GM18870 (cell line): ENCODE data around the gene GZMB.
"Not testable (repeated sequence)": the region's sequence is repeated elsewhere in the genome, so short reads cannot be mapped to it uniquely, and the experiment has no call there.

Experiments
- ATAC-seq: cut with Tn5 transposase; IDR thresholded peaks from one replicate; pipeline ENCODE4 v1.9.1; 2021; ENCODE audit warnings: moderate library complexity; ENCODE audit not compliant: unreplicated experiment

Gene GZMB

GRCh38 chr14:24634158-24634557, at the start of gene GZMB:
Gene GZMB (minus strand): TSS chr14:24634190. CDS start chr14:24634160, 30 bp downstream.
- ATAC-seq: no peak

- ATAC-seq: no peak
Measured at GRCh38 chr14:24681056-24681455, 47.1 kb upstream of the GZMB start.

- ATAC-seq: no peak
Measured at GRCh38 chr14:24680516-24680915, 46.5 kb upstream of the GZMB start.

GRCh38 chr14:24679248-24679961, 45.4 kb upstream of the GZMB start:
- no peak for ATAC-seq

- ATAC-seq: peak; percentile 54
Measured at GRCh38 chr14:24678801-24679247, 44.8 kb upstream of the GZMB start.

GRCh38 chr14:24677956-24678355, 44.0 kb upstream of the GZMB start:
- no peak for ATAC-seq

GRCh38 chr14:24674204-24674970, 40.4 kb upstream of the GZMB start:
- ATAC-seq: peak; percentile 70

- peak; percentile 57 for ATAC-seq
Measured at GRCh38 chr14:24673534-24674203, 39.7 kb upstream of the GZMB start.

GRCh38 chr14:24673059-24673458, 39.1 kb upstream of the GZMB start:
- peak; percentile 27 for ATAC-seq

- no peak for ATAC-seq
Measured at GRCh38 chr14:24670594-24670993, 36.6 kb upstream of the GZMB start.

GRCh38 chr14:24669651-24670050, 35.7 kb upstream of the GZMB start:
- ATAC-seq: no peak

- ATAC-seq: peak; percentile 92
Measured at GRCh38 chr14:24665440-24665991, 31.5 kb upstream of the GZMB start.

- no peak for ATAC-seq
Measured at GRCh38 chr14:24664366-24664765, 30.4 kb upstream of the GZMB start.

GRCh38 chr14:24662753-24663152, 28.8 kb upstream of the GZMB start:
- ATAC-seq: no peak

GRCh38 chr14:24659916-24660570, 26.1 kb upstream of the GZMB start:
- ATAC-seq: no peak

GRCh38 chr14:24648361-24648760, 14.4 kb upstream of the GZMB start:
- not testable (repeated sequence) for ATAC-seq

GRCh38 chr14:24639905-24640304, 5.9 kb upstream of the GZMB start:
- no peak for ATAC-seq

- no peak for ATAC-seq
Measured at GRCh38 chr14:24639270-24639669, 5.3 kb upstream of the GZMB start.

- ATAC-seq: no peak
Measured at GRCh38 chr14:24633353-24633752, 637 bp downstream of the GZMB start.

- no peak for ATAC-seq
Measured at GRCh38 chr14:24632761-24633160, 1.2 kb downstream of the GZMB start.

- ATAC-seq: no peak
Measured at GRCh38 chr14:24632336-24632735, 1.7 kb downstream of the GZMB start.
